Esophagus muscularis mucosa (tissue), 4 donors: ENCODE measurements around the gene LRRC7. TPM values are rescaled to one million over a fixed set of nuclear protein-coding genes. Genes with fewer than 3 reads are reported as not detected.

Source experiments
- DNase-seq: peaks from one replicate; pipeline ENCODE4 v3.0.0-alpha.2; 2017; ENCODE audit errors: extremely low spot score
- H3K27ac ChIP-seq, 4 donors: fragments of 200-600 bp; sonication (generic); replicated peaks in 1 of 4; 1 replicate in 3 of 4; 2 replicates in 1 of 4; pipeline ENCODE4 v1.5.1; 2016 to 2019; ENCODE audit warnings: mild to moderate bottlenecking in 1 of 4
- H3K27me3 ChIP-seq, 4 donors: fragments of 200-600 bp; sonication (generic); one replicate each; pipeline versions ENCODE4 v1.5.1 to v1.6.0; 2016 to 2019
- H3K36me3 ChIP-seq, 4 donors: fragments of 200-600 bp; sonication (generic); one replicate each; pipeline ENCODE4 v1.5.1; 2016 to 2019
- H3K4me1 ChIP-seq, 4 donors: fragments of 200-600 bp; sonication (generic); one replicate each; pipeline ENCODE4 v1.5.1; 2016 to 2019
- H3K4me3 ChIP-seq, 4 donors: fragments of 200-600 bp; sonication (generic); 1 replicate in 2 of 4; 2 replicates in 2 of 4; pipeline ENCODE4 v1.5.1; 2016 to 2019; ENCODE audit warnings: mild to moderate bottlenecking in 4 of 4, moderate library complexity in 1 of 4
- H3K9me3 ChIP-seq, 4 donors: fragments of 200-600 bp; sonication (generic); 1 replicate in 3 of 4; 2 replicates in 1 of 4; pipeline ENCODE4 v1.5.1; 2016 to 2019
- EP300 ChIP-seq: sonication (generic); formaldehyde crosslinking; IDR thresholded peaks from one replicate; pipeline ENCODE4 v1.6.1; 2017; ENCODE audit warnings: antibody characterized with exemption
- POLR2A ChIP-seq: fragments of 450-650 bp; IDR thresholded peaks from one replicate; pipeline ENCODE4 v1.6.1; 2017; ENCODE audit warnings: antibody characterized with exemption, moderate library complexity, mild to moderate bottlenecking, low read depth
- POLR2AphosphoS5 ChIP-seq, 2 donors: sonication (generic); formaldehyde crosslinking; IDR thresholded peaks; one replicate each; pipeline ENCODE4 v1.6.1; 2017; ENCODE audit warnings: antibody characterized with exemption in 2 of 2
- WGBS: methylation state at CpG from one replicate; pipeline ENCODE4 v1.1.5; 2018; 5-methylcytosine and 5-hydroxymethylcytosine counted together
- intact Hi-C: fragments of 100-400 bp; cut with DNase I; formaldehyde crosslinking; loops from one replicate; pipeline ENCODE4 v1.15.1; 2023
- total RNA-seq, 4 donors: library from RNA; depleted of rRNA; stranded (reverse); fragments of >200 nt; gene quantifications; one replicate each; pipeline versions ENCODE4 v1.1.0 to v1.2.1, GENCODE V29; 2016
- TF ChIP-seq, protein P1 (sequence below), 3 experiments: fragments of 200-600 bp in 2 of 3; fragments of 450-650 bp in 1 of 3; sonication (generic) in 2 of 3; IDR thresholded peaks; one replicate each; pipeline ENCODE4 v1.5.1; 2017 to 2019; ENCODE audit warnings: antibody characterized with exemption in 3 of 3, mild to moderate bottlenecking in 2 of 3, moderate library complexity in 1 of 3

The LRRC7 gene
- total RNA-seq, 4 donors from 2014 or later, result 0.26 to 2.5 (median 0.42) TPM

DNA sequence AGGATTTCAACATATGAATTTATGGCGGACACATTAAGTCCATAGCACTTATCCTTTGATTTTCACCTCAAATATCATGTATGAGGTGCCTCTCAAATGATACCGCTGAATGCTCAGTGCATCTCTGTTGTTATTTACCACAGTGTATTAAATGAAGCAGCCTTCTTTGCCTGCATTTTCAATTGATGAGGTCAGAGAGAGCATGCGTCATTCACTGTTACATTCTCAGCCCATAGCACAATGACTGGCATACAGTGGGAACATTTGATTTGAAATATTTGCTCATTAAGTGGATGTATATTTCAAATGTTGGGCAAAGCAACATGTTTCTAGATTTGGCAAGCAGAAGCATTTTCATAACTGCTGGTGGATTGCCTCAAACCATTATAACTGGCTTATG is 45.7 kb downstream of the LRRC7 start:
- Histone ChIP-seq H3K9me3 (peaks cover 0 to 5% (median 0%) of the 10 kb centered on the region in 4 donors), H3K27me3 (no peaks in the 10 kb centered on the region), H3K27ac (no peak overlapping the region), H3K36me3 (no peaks in the 10 kb centered on the region), H3K4me1 (no peaks in the 10 kb centered on the region), H3K4me3 (no peak overlapping the region)
- no peak for DNase-seq
- intact Hi-C loops, result no loop called here
- TF ChIP-seq EP300 (no peak), POLR2A (no peak), POLR2AphosphoS5 (IDR thresholded peaks at IDR 0.05) (no peak)
- TF ChIP-seq, protein P1, sequence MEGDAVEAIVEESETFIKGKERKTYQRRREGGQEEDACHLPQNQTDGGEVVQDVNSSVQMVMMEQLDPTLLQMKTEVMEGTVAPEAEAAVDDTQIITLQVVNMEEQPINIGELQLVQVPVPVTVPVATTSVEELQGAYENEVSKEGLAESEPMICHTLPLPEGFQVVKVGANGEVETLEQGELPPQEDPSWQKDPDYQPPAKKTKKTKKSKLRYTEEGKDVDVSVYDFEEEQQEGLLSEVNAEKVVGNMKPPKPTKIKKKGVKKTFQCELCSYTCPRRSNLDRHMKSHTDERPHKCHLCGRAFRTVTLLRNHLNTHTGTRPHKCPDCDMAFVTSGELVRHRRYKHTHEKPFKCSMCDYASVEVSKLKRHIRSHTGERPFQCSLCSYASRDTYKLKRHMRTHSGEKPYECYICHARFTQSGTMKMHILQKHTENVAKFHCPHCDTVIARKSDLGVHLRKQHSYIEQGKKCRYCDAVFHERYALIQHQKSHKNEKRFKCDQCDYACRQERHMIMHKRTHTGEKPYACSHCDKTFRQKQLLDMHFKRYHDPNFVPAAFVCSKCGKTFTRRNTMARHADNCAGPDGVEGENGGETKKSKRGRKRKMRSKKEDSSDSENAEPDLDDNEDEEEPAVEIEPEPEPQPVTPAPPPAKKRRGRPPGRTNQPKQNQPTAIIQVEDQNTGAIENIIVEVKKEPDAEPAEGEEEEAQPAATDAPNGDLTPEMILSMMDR (IDR thresholded peaks at IDR 0.05), result no peak
- 98% methylated on average over 3 of the region's 3 CpGs for WGBS

DNA sequence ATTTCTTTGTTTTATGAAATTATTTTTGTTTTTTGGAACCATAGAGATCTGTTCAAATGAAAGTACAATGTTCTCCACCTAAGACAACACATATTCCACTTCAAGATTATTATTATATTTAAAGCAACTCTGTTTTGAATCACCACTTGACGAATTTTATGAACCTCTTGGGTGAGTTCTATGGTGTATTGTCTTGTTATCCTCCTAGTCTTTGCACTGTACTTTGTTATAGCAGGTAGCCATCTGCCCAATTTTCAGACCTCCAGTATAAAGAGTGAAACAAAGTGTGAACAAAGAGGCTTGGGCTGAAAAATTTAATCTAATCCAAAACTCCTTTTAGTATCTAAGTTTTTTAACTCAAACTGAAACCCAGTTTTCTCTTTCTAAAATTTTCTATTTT is 71.0 kb downstream of the LRRC7 start:
- Histone ChIP-seq H3K4me1 (no peaks in the 10 kb centered on the region), H3K9me3 (peaks cover 0 to 2% (median 0%) of the 10 kb centered on the region in 4 donors), H3K36me3 (no peaks in the 10 kb centered on the region), H3K4me3 (no peak overlapping the region), H3K27me3 (no peaks in the 10 kb centered on the region), H3K27ac (no peak overlapping the region)
- intact Hi-C loops, result no loop called here
- no peak for DNase-seq
- WGBS, result 72% methylated on average over 1 of the region's 1 CpG
- TF ChIP-seq POLR2A (no peak), POLR2AphosphoS5 (IDR thresholded peaks at IDR 0.05) (no peak), EP300 (no peak)
- TF ChIP-seq, protein P1 (IDR thresholded peaks at IDR 0.05), result no peak

DNA sequence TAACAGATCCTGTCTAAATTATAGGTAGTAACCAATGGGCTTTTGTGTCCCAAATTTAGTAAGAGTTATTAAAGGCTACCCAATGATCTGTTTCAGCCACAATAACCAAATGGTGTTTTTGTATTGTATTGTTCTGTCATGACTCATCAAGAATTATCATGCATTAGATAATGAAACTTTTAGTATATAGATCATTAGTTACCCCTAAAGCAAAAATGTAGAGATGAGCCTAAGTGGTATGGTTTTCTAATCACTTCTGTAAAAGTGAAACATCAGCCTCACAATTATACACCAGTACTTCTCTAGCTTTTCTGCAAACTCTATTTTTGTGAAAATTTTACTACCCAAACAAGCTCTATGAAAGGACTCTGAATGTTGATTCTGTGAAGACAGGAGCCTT is 71.4 kb downstream of the LRRC7 start:
- H3K9me3 ChIP-seq, result no peaks in the 10 kb centered on the region
- H3K27ac ChIP-seq, result no peak overlapping the region
- H3K4me1 ChIP-seq, result no peaks in the 10 kb centered on the region
- no peak for TF ChIP-seq POLR2AphosphoS5 (IDR thresholded peaks at IDR 0.05)
- no peak for TF ChIP-seq POLR2A
- no peak for TF ChIP-seq EP300
- TF ChIP-seq, protein P1 (IDR thresholded peaks at IDR 0.05), result no peak
- no peak overlapping the region for H3K4me3 ChIP-seq
- H3K27me3 ChIP-seq, result no peaks in the 10 kb centered on the region
- intact Hi-C loops, result no loop called here
- DNase-seq, result no peak
- no peaks in the 10 kb centered on the region for H3K36me3 ChIP-seq

DNA sequence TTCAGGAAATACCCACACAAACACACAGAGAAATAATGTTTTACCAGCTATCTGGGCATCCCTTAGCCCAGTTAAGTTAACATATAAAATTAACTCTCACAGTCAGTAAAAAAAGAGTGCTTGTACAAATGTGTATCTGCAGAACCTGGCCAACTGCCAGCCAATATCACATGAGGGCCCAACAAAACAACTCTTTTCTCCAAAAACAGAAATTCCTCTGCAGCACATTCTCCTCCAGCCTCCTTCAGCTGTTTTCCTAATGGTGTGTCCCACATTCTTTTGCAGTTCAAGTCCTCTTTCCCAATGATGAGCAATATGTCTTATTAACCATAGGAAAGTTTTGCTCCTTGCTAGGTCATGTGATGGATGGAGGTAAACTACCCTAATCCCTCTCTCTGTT is 75.5 kb downstream of the LRRC7 start:
- TF ChIP-seq, protein P1 (IDR thresholded peaks at IDR 0.05), result no peak
- TF ChIP-seq POLR2A (no peak), POLR2AphosphoS5 (IDR thresholded peaks at IDR 0.05) (no peak), EP300 (no peak)
- no peaks in the 10 kb centered on the region for H3K4me1 ChIP-seq
- no peaks in the 10 kb centered on the region for H3K9me3 ChIP-seq
- DNase-seq, result no peak
- H3K36me3 ChIP-seq, result no peaks in the 10 kb centered on the region
- H3K27ac ChIP-seq, result no peak overlapping the region
- intact Hi-C loops, result no loop called here
- H3K27me3 ChIP-seq, result no peaks in the 10 kb centered on the region
- H3K4me3 ChIP-seq, result no peak overlapping the region

DNA sequence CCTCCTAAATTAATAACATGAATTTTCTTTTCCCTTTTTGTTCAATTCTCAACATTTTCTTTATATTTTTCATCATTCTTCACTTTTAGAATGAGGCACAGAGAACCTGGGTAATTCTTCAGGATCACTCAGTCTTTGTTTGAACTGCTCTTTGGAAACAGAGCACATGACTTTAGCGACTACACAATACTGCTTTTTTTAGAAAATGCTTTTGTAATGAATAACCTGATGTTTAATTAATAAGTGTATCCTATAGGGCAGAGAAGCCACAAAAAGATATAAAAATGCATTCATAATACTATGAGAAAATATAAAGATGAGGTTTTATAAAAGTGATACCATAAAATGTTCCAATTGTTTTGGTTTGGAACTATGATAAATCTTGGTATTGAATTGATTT is 77.8 kb downstream of the LRRC7 start:
- DNase-seq, result no peak
- H3K27me3 ChIP-seq, result no peaks in the 10 kb centered on the region
- no peak overlapping the region for H3K27ac ChIP-seq
- intact Hi-C loops, result no loop called here
- no peak overlapping the region for H3K4me3 ChIP-seq
- no peaks in the 10 kb centered on the region for H3K4me1 ChIP-seq
- no peak for TF ChIP-seq POLR2AphosphoS5 (IDR thresholded peaks at IDR 0.05)
- TF ChIP-seq EP300, result no peak
- TF ChIP-seq, protein P1 (IDR thresholded peaks at IDR 0.05), result no peak
- no peak for TF ChIP-seq POLR2A
- WGBS, result 64% methylated on average over 1 of the region's 1 CpG
- no peaks in the 10 kb centered on the region for H3K36me3 ChIP-seq
- H3K9me3 ChIP-seq, result no peaks in the 10 kb centered on the region
